GM21526 (cell line): ENCODE data around the gene XAB2.
"Not testable (repeated sequence)": the region's sequence is repeated elsewhere in the genome, so short reads cannot be mapped to it uniquely, and the experiment has no call there.

ENCODE experiments used
- ATAC-seq: cut with Tn5 transposase; IDR thresholded peaks from one replicate; pipeline ENCODE4 v1.9.1; 2021; ENCODE audit warnings: moderate library complexity; ENCODE audit not compliant: unreplicated experiment, low FRiP score

Gene XAB2

DNA sequence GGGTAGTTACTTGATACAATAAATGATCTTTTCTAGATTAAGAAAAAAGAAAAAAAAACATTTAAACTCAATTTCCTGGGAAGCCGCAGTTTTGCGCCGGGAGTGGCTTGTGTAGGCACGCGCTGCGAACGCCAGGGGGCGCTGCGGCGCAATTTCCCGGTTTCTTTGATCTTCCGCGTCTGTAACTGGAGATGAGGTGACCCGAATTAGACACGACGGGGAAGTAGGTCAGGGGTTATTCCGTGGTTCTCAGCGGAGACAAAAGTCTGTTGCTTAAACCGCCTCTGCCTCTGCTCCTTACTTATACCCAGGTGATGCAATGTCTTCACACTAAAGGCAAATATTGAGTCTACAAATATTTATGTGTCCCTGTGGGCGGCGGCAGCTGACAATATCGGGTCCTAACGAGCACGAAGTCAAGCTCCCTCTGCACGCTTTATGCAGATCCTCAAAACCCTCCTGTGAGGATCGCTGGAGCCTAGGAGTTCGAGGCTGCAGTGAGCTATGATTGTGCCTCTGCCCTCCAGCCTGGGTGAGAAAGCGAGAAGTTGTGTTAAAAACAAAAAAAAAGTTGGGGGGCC, 22.8 kb upstream of the XAB2 start:
- no peak for ATAC-seq

DNA sequence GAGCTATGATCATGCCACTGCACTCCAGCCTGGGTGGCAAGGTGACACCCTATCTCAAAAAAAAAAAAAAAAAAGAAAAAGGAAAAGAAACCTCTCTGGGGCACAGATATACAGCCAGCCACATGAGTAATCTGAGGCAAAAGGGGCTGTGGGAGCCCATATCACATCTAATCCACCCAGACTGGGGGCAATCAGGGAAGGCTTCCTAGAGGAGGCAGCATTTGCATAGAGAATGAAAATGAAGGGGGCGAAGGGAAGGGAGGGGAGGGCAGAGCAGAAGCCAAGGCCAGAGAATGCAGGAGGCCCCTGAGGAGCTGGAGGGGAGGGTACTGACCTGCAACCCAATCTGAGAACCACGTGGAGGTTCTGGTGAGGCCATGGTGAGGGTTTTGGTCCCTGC, 20.8 kb upstream of the XAB2 start:
- no peak for ATAC-seq

- no peak for ATAC-seq
These were observed 19.1 kb upstream of the XAB2 start for GRCh38 chr19:7648265-7649014.

- ATAC-seq = no peak
These were observed 17.8 kb upstream of the XAB2 start for GRCh38 chr19:7647156-7647555.

GRCh38 chr19:7646426-7646700, 17.0 kb upstream of the XAB2 start:
- ATAC-seq = no peak

- ATAC-seq = no peak
These were observed 16.5 kb upstream of the XAB2 start for GRCh38 chr19:7645656-7646425.

GRCh38 chr19:7645163-7645562, 15.8 kb upstream of the XAB2 start:
- ATAC-seq = no peak

DNA sequence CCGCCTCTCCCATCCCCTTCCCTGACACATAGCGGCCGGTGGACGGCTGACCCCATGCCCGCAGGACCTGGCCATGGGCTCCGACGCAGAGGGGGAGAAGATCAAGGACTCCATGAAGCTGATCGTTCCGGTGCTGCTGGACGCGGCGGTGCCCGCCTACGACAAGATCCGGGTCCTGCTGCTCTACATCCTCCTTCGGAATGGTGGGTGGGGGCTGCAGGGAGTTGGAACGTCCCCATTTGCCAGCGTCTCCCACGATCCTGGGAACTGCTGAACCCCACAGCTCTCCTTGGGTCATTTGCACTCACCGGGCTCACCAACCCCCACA, 15.2 kb upstream of the XAB2 start:
- no peak for ATAC-seq

- ATAC-seq = not testable (repeated sequence)
These were observed 14.5 kb upstream of the XAB2 start for GRCh38 chr19:7643629-7644549.

- ATAC-seq = no peak
These were observed 13.7 kb upstream of the XAB2 start for GRCh38 chr19:7643031-7643415.

- ATAC-seq = no peak
These were observed 13.1 kb upstream of the XAB2 start for GRCh38 chr19:7642295-7643030.

DNA sequence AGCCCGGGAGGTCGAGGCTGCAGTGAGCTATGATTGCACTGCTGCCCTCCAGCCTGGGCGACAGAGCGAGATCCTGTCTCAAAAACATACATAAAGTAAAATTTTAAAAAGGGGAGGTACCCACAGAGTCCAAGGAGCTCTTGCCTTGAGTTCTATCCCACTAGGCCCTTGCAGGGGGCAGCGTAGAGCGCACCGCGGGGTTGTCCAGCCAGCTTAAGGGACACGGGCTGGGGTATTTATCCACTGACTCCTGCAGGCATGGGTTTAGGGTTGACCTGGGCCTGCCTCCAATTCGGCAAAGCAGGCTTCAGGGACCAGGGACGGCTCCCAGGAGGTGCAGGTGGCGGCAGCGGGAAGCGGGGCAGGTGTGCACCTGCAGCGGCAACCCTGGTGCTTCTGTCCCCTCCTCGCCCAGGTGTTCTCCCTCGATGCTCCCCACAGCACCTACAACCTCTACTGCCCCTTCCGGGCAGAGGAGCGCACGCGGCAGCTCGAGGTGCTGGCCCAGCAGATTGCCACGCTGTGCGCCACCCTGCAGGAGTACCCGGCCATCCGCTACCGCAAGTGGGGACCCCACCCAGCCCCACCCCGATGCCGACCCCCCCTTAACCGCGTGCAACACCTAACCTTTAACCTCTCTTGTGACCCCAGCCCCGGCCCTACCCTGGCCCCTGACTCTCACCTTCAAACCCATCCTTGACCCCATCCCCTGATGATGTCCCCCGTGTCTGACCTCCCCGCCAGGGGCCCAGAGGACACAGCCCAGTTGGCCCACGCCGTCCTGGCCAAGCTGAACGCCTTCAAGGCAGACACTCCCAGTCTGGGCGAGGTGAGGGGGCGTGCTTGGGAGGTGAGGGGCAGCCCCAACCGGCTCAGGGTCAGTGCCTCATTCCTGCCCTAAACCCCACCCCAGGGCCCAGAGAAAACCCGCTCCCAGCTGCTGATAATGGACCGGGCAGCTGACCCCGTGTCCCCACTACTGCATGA, 12.2 kb upstream of the XAB2 start:
- no peak for ATAC-seq

GRCh38 chr19:7640803-7641202, 11.5 kb upstream of the XAB2 start:
- no peak for ATAC-seq

- ATAC-seq = no peak
These were observed 10.6 kb upstream of the XAB2 start for GRCh38 chr19:7639863-7640348.

DNA sequence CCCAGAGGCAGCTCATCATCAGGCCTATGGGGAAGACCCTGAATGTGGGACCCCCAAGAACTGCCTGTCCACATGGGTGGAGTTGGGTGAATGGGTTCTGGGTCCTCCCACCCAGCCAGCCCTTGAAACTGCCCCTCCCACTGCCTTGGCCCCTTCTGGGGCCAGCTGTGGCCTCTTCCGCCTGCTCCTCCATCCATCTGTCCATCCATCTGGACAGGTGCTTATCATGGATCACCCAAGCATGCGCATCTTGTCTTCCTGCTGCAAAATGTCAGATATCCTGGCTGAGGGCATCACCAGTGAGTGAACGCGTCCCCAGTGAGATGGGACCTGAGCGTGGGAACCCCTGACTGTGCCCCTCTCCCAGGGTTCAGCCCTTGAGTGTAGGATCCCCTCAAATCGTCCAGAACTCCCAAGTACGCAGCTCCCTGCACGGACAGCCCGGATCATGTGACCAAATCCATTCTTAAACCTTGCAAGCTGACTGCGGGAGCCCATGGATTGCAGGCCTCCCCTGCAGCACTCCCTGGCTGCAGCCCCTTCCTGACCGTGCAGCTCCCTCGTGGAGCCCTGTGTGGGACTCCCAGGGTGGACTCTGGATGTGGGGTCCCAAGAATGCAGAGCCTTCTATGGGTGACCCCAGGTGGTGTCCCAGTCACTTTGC, 9.6 kb upstream of the XAB2 start:
- ATAC-seq = no peak

- no peak for ATAC-seq
These were observed 8.3 kb upstream of the XAB2 start for GRCh38 chr19:7637374-7638256.

DNA sequence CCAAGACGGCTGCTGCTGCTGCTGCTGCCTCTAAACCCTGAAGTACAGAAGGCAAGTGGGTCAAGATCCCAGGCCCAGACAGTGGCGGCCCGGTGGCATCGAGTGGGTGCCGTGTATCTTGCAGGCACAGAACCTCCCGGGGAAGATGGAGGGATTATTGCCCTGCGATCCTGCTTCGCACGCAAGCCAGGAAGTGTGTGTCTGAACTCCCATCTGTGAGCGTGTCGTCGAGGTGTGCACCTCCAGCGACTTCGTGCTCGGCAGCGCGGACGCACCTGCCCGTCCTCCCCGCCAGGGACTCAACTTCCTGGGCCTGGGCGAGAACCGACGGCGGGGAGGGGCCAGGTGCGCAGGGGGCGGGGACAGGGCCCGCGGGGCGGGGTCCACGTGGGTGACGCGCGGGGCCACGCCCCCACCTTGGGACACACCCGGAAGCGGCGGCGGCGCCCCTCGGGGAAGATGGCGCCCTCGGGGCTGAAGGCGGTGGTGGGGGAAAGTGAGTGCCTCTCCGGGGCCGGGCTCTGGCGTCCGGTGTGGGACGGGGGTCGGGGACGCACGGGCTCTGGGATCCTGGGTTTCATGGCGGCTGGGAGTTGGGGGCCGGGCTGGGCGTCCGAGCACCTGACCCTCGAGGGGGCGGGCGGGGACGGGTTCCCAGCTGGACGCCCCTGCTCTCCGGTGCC, 7.5 kb upstream of the XAB2 start, which contains the start of gene STXBP2:
TSS of gene STXBP2 (plus strand) at position 420 of the 683 bp plus-strand sequence. CDS start at position 460, 40 bp downstream.
- ATAC-seq = no peak
